ENCODE measurements around the gene POLG2.

- TF ChIP-seq, protein P1, sequence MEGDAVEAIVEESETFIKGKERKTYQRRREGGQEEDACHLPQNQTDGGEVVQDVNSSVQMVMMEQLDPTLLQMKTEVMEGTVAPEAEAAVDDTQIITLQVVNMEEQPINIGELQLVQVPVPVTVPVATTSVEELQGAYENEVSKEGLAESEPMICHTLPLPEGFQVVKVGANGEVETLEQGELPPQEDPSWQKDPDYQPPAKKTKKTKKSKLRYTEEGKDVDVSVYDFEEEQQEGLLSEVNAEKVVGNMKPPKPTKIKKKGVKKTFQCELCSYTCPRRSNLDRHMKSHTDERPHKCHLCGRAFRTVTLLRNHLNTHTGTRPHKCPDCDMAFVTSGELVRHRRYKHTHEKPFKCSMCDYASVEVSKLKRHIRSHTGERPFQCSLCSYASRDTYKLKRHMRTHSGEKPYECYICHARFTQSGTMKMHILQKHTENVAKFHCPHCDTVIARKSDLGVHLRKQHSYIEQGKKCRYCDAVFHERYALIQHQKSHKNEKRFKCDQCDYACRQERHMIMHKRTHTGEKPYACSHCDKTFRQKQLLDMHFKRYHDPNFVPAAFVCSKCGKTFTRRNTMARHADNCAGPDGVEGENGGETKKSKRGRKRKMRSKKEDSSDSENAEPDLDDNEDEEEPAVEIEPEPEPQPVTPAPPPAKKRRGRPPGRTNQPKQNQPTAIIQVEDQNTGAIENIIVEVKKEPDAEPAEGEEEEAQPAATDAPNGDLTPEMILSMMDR (conservative IDR thresholded peaks at IDR 0.05; ENCODE audit: low read length) = no peak
- no peak for TF ChIP-seq EZH2phosphoT487 (IDR thresholded peaks at IDR 0.05; ENCODE audit: borderline replicate concordance, low read depth, low read length)
These were observed 40.6 kb upstream of the POLG2 start for GRCh38 chr17:64537488-64537887.

All from OCI-LY7 (cell line).